Liver (tissue), 3 donors: ENCODE results near the gene ZNF536.

ENCODE experiments used
- ATF3 ChIP-seq: IDR thresholded peaks from 2 replicates; pipeline ENCODE4 v1.6.1; 2016; ENCODE audit warnings: antibody characterized with exemption
- CTCF ChIP-seq: fragments of 150-350 bp; IDR thresholded peaks from 2 replicates; pipeline ENCODE4 v1.5.1; 2017; ENCODE audit warnings: improper control_type of control experiment, low read depth, low read length; ENCODE audit not compliant: missing input control
- EGR1 ChIP-seq, 2 donors: IDR thresholded peaks; 2 replicates each; pipeline ENCODE4 v1.6.1; 2016 to 2018; ENCODE audit warnings: antibody characterized with exemption in 2 of 2, low read depth in 2 of 2
- GABPA ChIP-seq, 2 donors: IDR thresholded peaks in 1 of 2; conservative IDR thresholded peaks in 1 of 2; 2 replicates each; pipeline ENCODE4 v1.6.1; 2016; ENCODE audit warnings: antibody characterized with exemption in 2 of 2, mild to moderate bottlenecking in 1 of 2, moderate library complexity in 1 of 2
- HNF4G ChIP-seq: IDR thresholded peaks from 2 replicates; pipeline ENCODE4 v1.6.1; 2016; ENCODE audit warnings: antibody characterized with exemption
- JUND ChIP-seq, 2 donors: IDR thresholded peaks; 2 replicates each; pipeline ENCODE4 v1.6.1; 2016; ENCODE audit warnings: antibody characterized with exemption in 2 of 2
- RAD21 ChIP-seq, 2 donors: IDR thresholded peaks; 2 replicates each; pipeline ENCODE4 v1.6.1; 2016; ENCODE audit warnings: antibody characterized with exemption in 2 of 2, mild to moderate bottlenecking in 2 of 2
- REST ChIP-seq: IDR thresholded peaks from 2 replicates; pipeline ENCODE4 v1.6.1; 2016; ENCODE audit warnings: antibody characterized with exemption, mild to moderate bottlenecking
- RXRA ChIP-seq, 2 donors: IDR thresholded peaks; 2 replicates each; pipeline ENCODE4 v1.6.1; 2017 to 2018; ENCODE audit warnings: antibody characterized with exemption in 2 of 2, mild to moderate bottlenecking in 1 of 2
- SP1 ChIP-seq: IDR thresholded peaks from 2 replicates; pipeline ENCODE4 v1.6.1; 2018; ENCODE audit warnings: antibody characterized with exemption, mild to moderate bottlenecking
- donor health status: healthy.
- donor health status: healthy.

- TF ChIP-seq CTCF (no peak), HNF4G (no peak), RAD21 (IDR thresholded peaks at IDR 0.05) (no peak), REST (no peak), GABPA (IDR thresholded peaks at IDR 0.05 in 1 of 2, conservative IDR thresholded peaks at IDR 0.05 in 1 of 2) (no peak), SP1 (no peak), ATF3 (no peak), JUND (IDR thresholded peaks at IDR 0.05) (no peak), RXRA (IDR thresholded peaks at IDR 0.05) (no peak), EGR1 (IDR thresholded peaks at IDR 0.05; ENCODE audit: low read depth in 2 of 2) (no peak)
Measured at GRCh38 chr19:30452931-30453330, 80.7 kb downstream of the ZNF536 start.
